HepG2 (cell line): ENCODE data around the gene MFSD2B. TPM values are rescaled to one million over a fixed set of nuclear protein-coding genes. Genes with fewer than 3 reads are reported as not detected.

Source experiments
- ATF2 ChIP-seq: sonication (generic); formaldehyde crosslinking; IDR thresholded peaks from 2 replicates; pipeline ENCODE4 v1.4.0; 2020; ENCODE audit warnings: missing genetic modification reagents
- DDIT3 ChIP-seq: sonication (generic); formaldehyde crosslinking; IDR thresholded peaks from 2 replicates; pipeline ENCODE4 v1.4.0; 2020; ENCODE audit warnings: mild to moderate bottlenecking, missing genetic modification reagents
- GTF3A ChIP-seq: sonication (generic); formaldehyde crosslinking; conservative IDR thresholded peaks from 2 replicates; pipeline ENCODE4 v1.4.0; 2020; ENCODE audit warnings: mild to moderate bottlenecking, missing genetic modification reagents
- HES4 ChIP-seq: sonication (generic); formaldehyde crosslinking; IDR thresholded peaks from 2 replicates; pipeline ENCODE4 v1.9.0; 2021; ENCODE audit warnings: mild to moderate bottlenecking, missing genetic modification reagents, borderline replicate concordance
- KLF13 ChIP-seq: sonication (generic); formaldehyde crosslinking; IDR thresholded peaks from 2 replicates; pipeline ENCODE4 v1.4.0; 2020; ENCODE audit warnings: mild to moderate bottlenecking, missing genetic modification reagents
- MAZ ChIP-seq, 2 experiments: sonication (generic) in 1 of 2; formaldehyde crosslinking in 1 of 2; IDR thresholded peaks; 2 replicates each; pipeline versions ENCODE4 v1.5.0 to v1.6.1; 2012 to 2020; ENCODE audit warnings: low read depth in 2 of 2, mild to moderate bottlenecking in 2 of 2, borderline replicate concordance in 1 of 2, improper control_type of control experiment in 1 of 2, low read length in 1 of 2, missing genetic modification reagents in 1 of 2, moderate library complexity in 1 of 2
- MEF2D ChIP-seq: sonication (generic); formaldehyde crosslinking; IDR thresholded peaks from 2 replicates; pipeline ENCODE4 v1.5.1; 2020; ENCODE audit warnings: mild to moderate bottlenecking, missing genetic modification reagents
- NAIF1 ChIP-seq: sonication (generic); formaldehyde crosslinking; IDR thresholded peaks from 2 replicates; pipeline ENCODE4 v1.5.0; 2020; ENCODE audit warnings: mild to moderate bottlenecking, missing genetic modification reagents, borderline replicate concordance
- NFKB2 ChIP-seq: sonication (generic); formaldehyde crosslinking; IDR thresholded peaks from 2 replicates; pipeline ENCODE4 v1.4.0; 2020; ENCODE audit warnings: missing genetic modification reagents, borderline replicate concordance
- REXO4 ChIP-seq: sonication (generic); formaldehyde crosslinking; IDR thresholded peaks from 2 replicates; pipeline ENCODE4 v1.8.0; 2022; ENCODE audit warnings: missing genetic modification reagents, mild to moderate bottlenecking, borderline replicate concordance
- TBX3 ChIP-seq: fragments of 450-650 bp; IDR thresholded peaks from 2 replicates; pipeline ENCODE4 v1.6.1; 2017; ENCODE audit warnings: antibody characterized with exemption, mild to moderate bottlenecking, inconsistent platforms, borderline replicate concordance
- ZBTB21 ChIP-seq: sonication (generic); formaldehyde crosslinking; IDR thresholded peaks from 2 replicates; pipeline ENCODE4 v1.4.0; 2020; ENCODE audit warnings: missing genetic modification reagents
- ZFX ChIP-seq: sonication (generic); formaldehyde crosslinking; IDR thresholded peaks from 2 replicates; pipeline ENCODE4 v1.4.0; 2020; ENCODE audit warnings: mild to moderate bottlenecking, low read depth, missing genetic modification reagents, moderate library complexity
- ZNF343 ChIP-seq: sonication (generic); formaldehyde crosslinking; IDR thresholded peaks from 2 replicates; pipeline ENCODE4 v1.4.0; 2020; ENCODE audit warnings: mild to moderate bottlenecking, missing genetic modification reagents
- ZNF558 ChIP-seq: sonication (generic); formaldehyde crosslinking; IDR thresholded peaks from 2 replicates; pipeline ENCODE4 v1.9.0; 2022; ENCODE audit warnings: mild to moderate bottlenecking, missing genetic modification reagents, borderline replicate concordance
- ZNF574 ChIP-seq: sonication (generic); formaldehyde crosslinking; IDR thresholded peaks from 2 replicates; pipeline ENCODE4 v1.4.0; 2020; ENCODE audit warnings: missing genetic modification reagents
- ZNF749 ChIP-seq: sonication (generic); formaldehyde crosslinking; IDR thresholded peaks from 2 replicates; pipeline ENCODE4 v1.8.0; 2022; ENCODE audit warnings: mild to moderate bottlenecking, missing genetic modification reagents, moderate library complexity, borderline replicate concordance
- ZNF773 ChIP-seq: sonication (generic); formaldehyde crosslinking; IDR thresholded peaks from 2 replicates; pipeline ENCODE4 v1.4.0; 2020; ENCODE audit warnings: missing genetic modification reagents, borderline replicate concordance
- ZNF776 ChIP-seq: sonication (generic); formaldehyde crosslinking; IDR thresholded peaks from 2 replicates; pipeline ENCODE4 v1.4.0; 2020; ENCODE audit warnings: mild to moderate bottlenecking, missing genetic modification reagents
- polyA plus RNA-seq, 8 experiments: library from polyadenylated mRNA; depleted of rRNA in 3 of 8; stranded (reverse) in 7 of 8; unstranded in 1 of 8; fragments of >200 nt; fragmentation: Illumina TruSeq in 4 of 8; extraction: Trizol in 4 of 8; gene quantifications; 2 replicates each; pipeline versions ENCODE4 v1.2.1 to v1.2.3, GENCODE V29; 2011 to 2016; ENCODE audit warnings: low read depth in 4 of 8, missing spikeins in 1 of 8, mixed read lengths in 1 of 8; ENCODE audit not compliant: insufficient read depth in 1 of 8
- total RNA-seq, 5 experiments: library from RNA; depleted of rRNA; stranded (reverse); fragments of >200 nt; fragmentation: Illumina TruSeq; extraction: Trizol; gene quantifications; 2 replicates each; pipeline ENCODE4 v1.2.3, GENCODE V29; 2016; ENCODE audit warnings: low read depth in 1 of 5

MFSD2B gene
- total and polyA plus RNA-seq, 2 of the 13 experiments (the other 11 are each of a cell fraction or from before 2014, with no cell fraction given) = 0.21 to 0.93 TPM

- TF ChIP-seq GTF3A (CRISPR knock-in tag) (0 out of 2 replicates have a peak, but pooled peaks have one; percentile 29), DDIT3 (CRISPR knock-in tag) (no peak), MAZ (IDR thresholded peaks at IDR 0.05; ENCODE audit: borderline replicate concordance, low read depth, low read length) (no peak), MAZ (CRISPR knock-in tag; IDR thresholded peaks at IDR 0.05; ENCODE audit: low read depth) (no peak), NFKB2 (CRISPR knock-in tag) (peak; percentile 63; the same call in 1 of the 2 replicates), ZFX (peak; percentile 60), ZNF343 (0 out of 2 replicates have a peak, but pooled peaks have one; percentile 13), NAIF1 (CRISPR knock-in tag) (no peak), ATF2 (CRISPR knock-in tag) (no peak), TBX3 (no peak), HES4 (0 out of 2 replicates have a peak, but pooled peaks have one; percentile 16), ZNF558 (CRISPR knock-in tag) (no peak), MEF2D (CRISPR knock-in tag) (no peak; the same call in 1 of the 2 replicates), ZBTB21 (CRISPR knock-in tag) (no peak), ZNF773 (peak; percentile 42; the same call in 1 of the 2 replicates), REXO4 (CRISPR knock-in tag) (no peak), ZNF749 (CRISPR knock-in tag) (0 out of 2 replicates have a peak, but pooled peaks have one; percentile 79), ZNF776 (CRISPR knock-in tag) (no peak; the same call in 1 of the 2 replicates), ZNF574 (CRISPR knock-in tag) (no peak), KLF13 (CRISPR knock-in tag) (no peak)
These were observed 40.4 kb downstream of the MFSD2B start (continued) for GRCh38 chr2:24050041-24050979.
